GM21367 (cell line): ENCODE results near the gene KRTCAP2.

Experiments used
- ATAC-seq: cut with Tn5 transposase; IDR thresholded peaks from one replicate; pipeline ENCODE4 v1.9.1; 2021; ENCODE audit not compliant: unreplicated experiment

The KRTCAP2 gene

GRCh38 chr1:155184835-155185782 is 12.0 kb upstream of the KRTCAP2 start:
- peak; percentile 61 for ATAC-seq

- no peak for ATAC-seq
Observed at GRCh38 chr1:155184351-155184811, 11.3 kb upstream of the KRTCAP2 start.

GRCh38 chr1:155183775-155184221 is 10.7 kb upstream of the KRTCAP2 start:
- ATAC-seq, result no peak

GRCh38 chr1:155182052-155182550 is 9.0 kb upstream of the KRTCAP2 start:
- no peak for ATAC-seq

- no peak for ATAC-seq
Observed at GRCh38 chr1:155181371-155182051, 8.4 kb upstream of the KRTCAP2 start.

- no peak for ATAC-seq
Observed at GRCh38 chr1:155179112-155180031, 6.3 kb upstream of the KRTCAP2 start.

- ATAC-seq, result no peak
Observed at GRCh38 chr1:155178441-155179111, 5.5 kb upstream of the KRTCAP2 start.

- no peak for ATAC-seq
Observed at GRCh38 chr1:155177918-155178281, 4.8 kb upstream of the KRTCAP2 start.

GRCh38 chr1:155177192-155177917 is 4.3 kb upstream of the KRTCAP2 start:
- no peak for ATAC-seq

GRCh38 chr1:155176544-155177071 is 3.5 kb upstream of the KRTCAP2 start:
- ATAC-seq, result no peak

GRCh38 chr1:155175927-155176371 is 2.8 kb upstream of the KRTCAP2 start:
- ATAC-seq, result no peak

GRCh38 chr1:155175281-155175926 is 2.3 kb upstream of the KRTCAP2 start:
- ATAC-seq, result no peak

- no peak for ATAC-seq
Observed at GRCh38 chr1:155174324-155175280, 1.5 kb upstream of the KRTCAP2 start.

- ATAC-seq, result no peak
Observed at GRCh38 chr1:155173478-155174323, 597 bp upstream of the KRTCAP2 start, which contains the start of gene TRIM46. Gene TRIM46 (plus strand): TSS chr1:155173849. CDS start chr1:155173967, 118 bp downstream.

GRCh38 chr1:155171836-155172731 is 1.0 kb downstream of the KRTCAP2 start:
- no peak for ATAC-seq
